HepG2 (cell line): Measurements from ENCODE around the gene SLCO2B1. TPM values are rescaled to one million over a fixed set of nuclear protein-coding genes. Genes with fewer than 3 reads are reported as not detected.

Experiments
- ARID2 ChIP-seq: sonication (generic); formaldehyde crosslinking; IDR thresholded peaks from 2 replicates; pipeline ENCODE4 v1.8.1; 2022; ENCODE audit warnings: mild to moderate bottlenecking, missing genetic modification reagents, borderline replicate concordance
- HCFC1 ChIP-seq: fragments of 150-350 bp; IDR thresholded peaks from 2 replicates; pipeline ENCODE4 v1.6.1; 2014; ENCODE audit warnings: low read depth, low read length
- KDM1A ChIP-seq: IDR thresholded peaks from 2 replicates; pipeline ENCODE4 v1.6.1; 2016; ENCODE audit warnings: missing compliant biosample characterization
- MTF2 ChIP-seq: sonication (generic); formaldehyde crosslinking; IDR thresholded peaks from 2 replicates; pipeline ENCODE4 v1.5.0; 2020; ENCODE audit warnings: missing genetic modification reagents, borderline replicate concordance
- MYNN ChIP-seq: sonication (generic); formaldehyde crosslinking; IDR thresholded peaks from 2 replicates; pipeline ENCODE4 v1.4.0; 2020; ENCODE audit warnings: mild to moderate bottlenecking, low read depth, missing genetic modification reagents
- NR2F1 ChIP-seq, 2 experiments: fragments of 450-650 bp in 1 of 2; formaldehyde crosslinking in 1 of 2; IDR thresholded peaks; 2 replicates each; pipeline versions ENCODE4 v1.5.0 to v1.6.1; 2016 to 2020; ENCODE audit warnings: mild to moderate bottlenecking in 1 of 2, missing compliant biosample characterization in 1 of 2, missing genetic modification reagents in 1 of 2, moderate library complexity in 1 of 2
- PATZ1 ChIP-seq: sonication (generic); formaldehyde crosslinking; IDR thresholded peaks from 2 replicates; pipeline ENCODE4 v1.4.0; 2020; ENCODE audit warnings: missing genetic modification reagents
- PHF20 ChIP-seq: sonication (generic); formaldehyde crosslinking; IDR thresholded peaks from 2 replicates; pipeline ENCODE4 v1.5.0; 2020; ENCODE audit warnings: mild to moderate bottlenecking, missing genetic modification reagents
- SRSF1 ChIP-seq: fragments of 200-400 bp; formaldehyde crosslinking; optimal IDR thresholded peaks from 2 replicates; pipeline ENCODE3; 2017; ENCODE audit warnings: mild to moderate bottlenecking, low read depth, low read length, moderate library complexity
- STAG1 ChIP-seq: sonication (generic); formaldehyde crosslinking; IDR thresholded peaks from 2 replicates; pipeline ENCODE4 v1.4.0; 2020; ENCODE audit warnings: missing genetic modification reagents
- STAT5B ChIP-seq: sonication (generic); formaldehyde crosslinking; IDR thresholded peaks from 2 replicates; pipeline ENCODE4 v1.4.0; 2020; ENCODE audit warnings: missing genetic modification reagents
- WIZ ChIP-seq: sonication (generic); formaldehyde crosslinking; IDR thresholded peaks from 2 replicates; pipeline ENCODE4 v1.5.1; 2020; ENCODE audit warnings: mild to moderate bottlenecking, missing genetic modification reagents
- ZFP90 ChIP-seq: sonication (generic); formaldehyde crosslinking; IDR thresholded peaks from 2 replicates; pipeline ENCODE4 v1.8.0; 2022; ENCODE audit warnings: missing genetic modification reagents, mild to moderate bottlenecking, inconsistent platforms, borderline replicate concordance
- ZNF136 ChIP-seq: sonication (generic); formaldehyde crosslinking; IDR thresholded peaks from 2 replicates; pipeline ENCODE4 v1.8.1; 2022; ENCODE audit warnings: low read depth, mild to moderate bottlenecking, moderate library complexity, missing genetic modification reagents
- polyA plus RNA-seq, 8 experiments: library from polyadenylated mRNA; depleted of rRNA in 3 of 8; stranded (reverse) in 7 of 8; unstranded in 1 of 8; fragments of >200 nt; fragmentation: Illumina TruSeq in 4 of 8; extraction: Trizol in 4 of 8; gene quantifications; 2 replicates each; pipeline versions ENCODE4 v1.2.1 to v1.2.3, GENCODE V29; 2011 to 2016; ENCODE audit warnings: low read depth in 4 of 8, missing spikeins in 1 of 8, mixed read lengths in 1 of 8; ENCODE audit not compliant: insufficient read depth in 1 of 8
- total RNA-seq, 5 experiments: library from RNA; depleted of rRNA; stranded (reverse); fragments of >200 nt; fragmentation: Illumina TruSeq; extraction: Trizol; gene quantifications; 2 replicates each; pipeline ENCODE4 v1.2.3, GENCODE V29; 2016; ENCODE audit warnings: low read depth in 1 of 5
- TF ChIP-seq, protein P1 (sequence below): sonication (generic); formaldehyde crosslinking; IDR thresholded peaks from 2 replicates; pipeline ENCODE4 v1.5.1; 2020; ENCODE audit warnings: mild to moderate bottlenecking, missing genetic modification reagents, moderate library complexity
- TF ChIP-seq, protein P2 (sequence below): sonication (generic); formaldehyde crosslinking; IDR thresholded peaks from 2 replicates; pipeline ENCODE4 v1.8.1; 2023; ENCODE audit warnings: mild to moderate bottlenecking, missing genetic modification reagents
- TF ChIP-seq, protein P3 (sequence below): sonication (generic); formaldehyde crosslinking; IDR thresholded peaks from 2 replicates; pipeline ENCODE4 v1.8.0; 2022; ENCODE audit warnings: missing genetic modification reagents, mild to moderate bottlenecking, moderate library complexity, borderline replicate concordance
- TF ChIP-seq, protein P4 (sequence below): sonication (generic); formaldehyde crosslinking; IDR thresholded peaks from 2 replicates; pipeline ENCODE4 v1.4.0; 2020; ENCODE audit warnings: mild to moderate bottlenecking, missing genetic modification reagents

SLCO2B1 gene
- total and polyA plus RNA-seq, 2 of the 13 experiments (the other 11 are each of a cell fraction or from before 2014, with no cell fraction given), result 15.3 to 19.8 TPM

DNA sequence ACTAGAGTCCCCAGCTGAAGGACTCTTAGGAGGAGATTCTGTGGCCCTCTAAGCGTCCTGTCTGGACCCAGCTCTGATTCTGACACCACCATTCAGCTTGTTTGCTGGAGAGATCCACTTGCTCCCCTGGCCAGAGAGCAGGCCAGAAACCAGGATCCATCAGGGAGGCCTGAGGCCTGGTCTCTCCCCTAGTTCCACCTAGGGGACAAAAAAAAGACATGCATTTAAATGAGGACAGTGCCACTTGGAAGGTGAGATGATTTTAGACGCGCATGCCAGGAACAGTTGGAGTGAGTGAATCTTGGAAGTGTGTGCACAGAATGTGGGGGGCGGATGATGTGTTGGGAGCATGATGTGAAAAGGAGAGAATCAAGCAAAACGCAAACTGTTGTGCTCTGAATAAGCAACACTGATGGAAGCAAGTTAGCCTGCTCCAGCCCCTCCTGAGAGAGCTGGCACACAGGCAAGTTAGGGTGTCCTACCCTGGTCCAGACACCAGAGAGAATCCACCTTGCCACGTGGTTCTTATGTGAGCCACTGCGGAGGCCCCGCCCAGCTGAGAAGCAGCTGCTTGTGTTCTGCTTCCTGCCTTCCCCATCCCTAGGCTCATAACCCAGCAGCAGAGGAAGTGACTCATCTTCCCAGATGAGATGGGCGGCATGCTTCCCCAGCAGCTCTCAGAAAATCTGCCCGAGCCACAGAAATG is 8.0 kb upstream of the SLCO2B1 start (continued):
- TF ChIP-seq, protein P1, sequence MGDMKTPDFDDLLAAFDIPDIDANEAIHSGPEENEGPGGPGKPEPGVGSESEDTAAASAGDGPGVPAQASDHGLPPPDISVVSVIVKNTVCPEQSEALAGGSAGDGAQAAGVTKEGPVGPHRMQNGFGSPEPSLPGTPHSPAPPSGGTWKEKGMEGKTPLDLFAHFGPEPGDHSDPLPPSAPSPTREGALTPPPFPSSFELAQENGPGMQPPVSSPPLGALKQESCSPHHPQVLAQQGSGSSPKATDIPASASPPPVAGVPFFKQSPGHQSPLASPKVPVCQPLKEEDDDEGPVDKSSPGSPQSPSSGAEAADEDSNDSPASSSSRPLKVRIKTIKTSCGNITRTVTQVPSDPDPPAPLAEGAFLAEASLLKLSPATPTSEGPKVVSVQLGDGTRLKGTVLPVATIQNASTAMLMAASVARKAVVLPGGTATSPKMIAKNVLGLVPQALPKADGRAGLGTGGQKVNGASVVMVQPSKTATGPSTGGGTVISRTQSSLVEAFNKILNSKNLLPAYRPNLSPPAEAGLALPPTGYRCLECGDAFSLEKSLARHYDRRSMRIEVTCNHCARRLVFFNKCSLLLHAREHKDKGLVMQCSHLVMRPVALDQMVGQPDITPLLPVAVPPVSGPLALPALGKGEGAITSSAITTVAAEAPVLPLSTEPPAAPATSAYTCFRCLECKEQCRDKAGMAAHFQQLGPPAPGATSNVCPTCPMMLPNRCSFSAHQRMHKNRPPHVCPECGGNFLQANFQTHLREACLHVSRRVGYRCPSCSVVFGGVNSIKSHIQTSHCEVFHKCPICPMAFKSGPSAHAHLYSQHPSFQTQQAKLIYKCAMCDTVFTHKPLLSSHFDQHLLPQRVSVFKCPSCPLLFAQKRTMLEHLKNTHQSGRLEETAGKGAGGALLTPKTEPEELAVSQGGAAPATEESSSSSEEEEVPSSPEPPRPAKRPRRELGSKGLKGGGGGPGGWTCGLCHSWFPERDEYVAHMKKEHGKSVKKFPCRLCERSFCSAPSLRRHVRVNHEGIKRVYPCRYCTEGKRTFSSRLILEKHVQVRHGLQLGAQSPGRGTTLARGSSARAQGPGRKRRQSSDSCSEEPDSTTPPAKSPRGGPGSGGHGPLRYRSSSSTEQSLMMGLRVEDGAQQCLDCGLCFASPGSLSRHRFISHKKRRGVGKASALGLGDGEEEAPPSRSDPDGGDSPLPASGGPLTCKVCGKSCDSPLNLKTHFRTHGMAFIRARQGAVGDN (CRISPR knock-in tag), result peak; percentile 75
- TF ChIP-seq, protein P2, sequence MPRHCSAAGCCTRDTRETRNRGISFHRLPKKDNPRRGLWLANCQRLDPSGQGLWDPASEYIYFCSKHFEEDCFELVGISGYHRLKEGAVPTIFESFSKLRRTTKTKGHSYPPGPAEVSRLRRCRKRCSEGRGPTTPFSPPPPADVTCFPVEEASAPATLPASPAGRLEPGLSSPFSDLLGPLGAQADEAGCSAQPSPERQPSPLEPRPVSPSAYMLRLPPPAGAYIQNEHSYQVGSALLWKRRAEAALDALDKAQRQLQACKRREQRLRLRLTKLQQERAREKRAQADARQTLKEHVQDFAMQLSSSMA, result no peak
- TF ChIP-seq NR2F1 (CRISPR knock-in tag; IDR thresholded peaks at IDR 0.05) (no peak), STAT5B (CRISPR knock-in tag) (no peak), HCFC1 (no peak), ZNF136 (CRISPR knock-in tag) (no peak), STAG1 (CRISPR knock-in tag) (peak; percentile 19; the same call in 1 of the 2 replicates), KDM1A (CRISPR knock-in tag) (no peak), WIZ (no peak), MTF2 (CRISPR knock-in tag) (no peak), SRSF1 (no peak), PHF20 (CRISPR knock-in tag) (no peak), ZFP90 (no peak), MYNN (no peak), PATZ1 (CRISPR knock-in tag) (no peak), ARID2 (CRISPR knock-in tag) (no peak)
- TF ChIP-seq, protein P3, sequence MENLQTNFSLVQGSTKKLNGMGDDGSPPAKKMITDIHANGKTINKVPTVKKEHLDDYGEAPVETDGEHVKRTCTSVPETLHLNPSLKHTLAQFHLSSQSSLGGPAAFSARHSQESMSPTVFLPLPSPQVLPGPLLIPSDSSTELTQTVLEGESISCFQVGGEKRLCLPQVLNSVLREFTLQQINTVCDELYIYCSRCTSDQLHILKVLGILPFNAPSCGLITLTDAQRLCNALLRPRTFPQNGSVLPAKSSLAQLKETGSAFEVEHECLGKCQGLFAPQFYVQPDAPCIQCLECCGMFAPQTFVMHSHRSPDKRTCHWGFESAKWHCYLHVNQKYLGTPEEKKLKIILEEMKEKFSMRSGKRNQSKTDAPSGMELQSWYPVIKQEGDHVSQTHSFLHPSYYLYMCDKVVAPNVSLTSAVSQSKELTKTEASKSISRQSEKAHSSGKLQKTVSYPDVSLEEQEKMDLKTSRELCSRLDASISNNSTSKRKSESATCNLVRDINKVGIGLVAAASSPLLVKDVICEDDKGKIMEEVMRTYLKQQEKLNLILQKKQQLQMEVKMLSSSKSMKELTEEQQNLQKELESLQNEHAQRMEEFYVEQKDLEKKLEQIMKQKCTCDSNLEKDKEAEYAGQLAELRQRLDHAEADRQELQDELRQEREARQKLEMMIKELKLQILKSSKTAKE, result no peak
- TF ChIP-seq, protein P4, sequence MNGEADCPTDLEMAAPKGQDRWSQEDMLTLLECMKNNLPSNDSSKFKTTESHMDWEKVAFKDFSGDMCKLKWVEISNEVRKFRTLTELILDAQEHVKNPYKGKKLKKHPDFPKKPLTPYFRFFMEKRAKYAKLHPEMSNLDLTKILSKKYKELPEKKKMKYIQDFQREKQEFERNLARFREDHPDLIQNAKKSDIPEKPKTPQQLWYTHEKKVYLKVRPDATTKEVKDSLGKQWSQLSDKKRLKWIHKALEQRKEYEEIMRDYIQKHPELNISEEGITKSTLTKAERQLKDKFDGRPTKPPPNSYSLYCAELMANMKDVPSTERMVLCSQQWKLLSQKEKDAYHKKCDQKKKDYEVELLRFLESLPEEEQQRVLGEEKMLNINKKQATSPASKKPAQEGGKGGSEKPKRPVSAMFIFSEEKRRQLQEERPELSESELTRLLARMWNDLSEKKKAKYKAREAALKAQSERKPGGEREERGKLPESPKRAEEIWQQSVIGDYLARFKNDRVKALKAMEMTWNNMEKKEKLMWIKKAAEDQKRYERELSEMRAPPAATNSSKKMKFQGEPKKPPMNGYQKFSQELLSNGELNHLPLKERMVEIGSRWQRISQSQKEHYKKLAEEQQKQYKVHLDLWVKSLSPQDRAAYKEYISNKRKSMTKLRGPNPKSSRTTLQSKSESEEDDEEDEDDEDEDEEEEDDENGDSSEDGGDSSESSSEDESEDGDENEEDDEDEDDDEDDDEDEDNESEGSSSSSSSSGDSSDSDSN, result no peak
